GM12878 (cell line): ENCODE measurements around the gene SLC38A9.

ENCODE experiments used
- PKNOX1 ChIP-seq: fragments of 450-650 bp; IDR thresholded peaks from 2 replicates; pipeline ENCODE4 v1.6.1; 2016; ENCODE audit warnings: mild to moderate bottlenecking
- RAD51 ChIP-seq: fragments of 450-650 bp; IDR thresholded peaks from 2 replicates; pipeline ENCODE4 v1.6.1; 2016; ENCODE audit warnings: moderate library complexity, mild to moderate bottlenecking, inconsistent platforms
- RELA ChIP-seq: fragments of 450-650 bp; IDR thresholded peaks from 2 replicates; pipeline ENCODE4 v1.8.0; 2014; ENCODE audit warnings: borderline replicate concordance; ENCODE audit not compliant: partially characterized antibody
- REST ChIP-seq: IDR thresholded peaks from 2 replicates; pipeline ENCODE4 v1.6.1; 2012; ENCODE audit warnings: mild to moderate bottlenecking, low read depth, low read length
- YY1 ChIP-seq: IDR thresholded peaks from 2 replicates; pipeline ENCODE4 v1.6.1; 2011; ENCODE audit warnings: low read depth, mild to moderate bottlenecking, low read length
- TF ChIP-seq, protein P1 (sequence below), 3 experiments: IDR thresholded peaks in 2 of 3; conservative IDR thresholded peaks in 1 of 3; 2 replicates each; pipeline ENCODE4 v1.5.1; 2011; ENCODE audit warnings: low read depth in 3 of 3, low read length in 3 of 3, mild to moderate bottlenecking in 3 of 3, control low read depth in 2 of 3, moderate library complexity in 2 of 3, inconsistent platforms in 1 of 3, mixed read lengths in 1 of 3; ENCODE audit not compliant: control insufficient read depth in 2 of 3, insufficient read depth in 1 of 3; ENCODE audit errors: extremely low read depth in 1 of 3

GRCh38 chr5:55675119-55675518 is 37.0 kb downstream of the SLC38A9 start:
- no peak for TF ChIP-seq PKNOX1
- no peak for TF ChIP-seq YY1
- no peak for TF ChIP-seq RAD51
- TF ChIP-seq, protein P1, sequence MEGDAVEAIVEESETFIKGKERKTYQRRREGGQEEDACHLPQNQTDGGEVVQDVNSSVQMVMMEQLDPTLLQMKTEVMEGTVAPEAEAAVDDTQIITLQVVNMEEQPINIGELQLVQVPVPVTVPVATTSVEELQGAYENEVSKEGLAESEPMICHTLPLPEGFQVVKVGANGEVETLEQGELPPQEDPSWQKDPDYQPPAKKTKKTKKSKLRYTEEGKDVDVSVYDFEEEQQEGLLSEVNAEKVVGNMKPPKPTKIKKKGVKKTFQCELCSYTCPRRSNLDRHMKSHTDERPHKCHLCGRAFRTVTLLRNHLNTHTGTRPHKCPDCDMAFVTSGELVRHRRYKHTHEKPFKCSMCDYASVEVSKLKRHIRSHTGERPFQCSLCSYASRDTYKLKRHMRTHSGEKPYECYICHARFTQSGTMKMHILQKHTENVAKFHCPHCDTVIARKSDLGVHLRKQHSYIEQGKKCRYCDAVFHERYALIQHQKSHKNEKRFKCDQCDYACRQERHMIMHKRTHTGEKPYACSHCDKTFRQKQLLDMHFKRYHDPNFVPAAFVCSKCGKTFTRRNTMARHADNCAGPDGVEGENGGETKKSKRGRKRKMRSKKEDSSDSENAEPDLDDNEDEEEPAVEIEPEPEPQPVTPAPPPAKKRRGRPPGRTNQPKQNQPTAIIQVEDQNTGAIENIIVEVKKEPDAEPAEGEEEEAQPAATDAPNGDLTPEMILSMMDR (IDR thresholded peaks at IDR 0.05 in 2 of 3, conservative IDR thresholded peaks at IDR 0.05 in 1 of 3; ENCODE audit: control insufficient read depth in 2 of 3, extremely low read depth in 1 of 3, insufficient read depth in 1 of 3, low read depth in 3 of 3, low read length in 3 of 3) = no peak
- TF ChIP-seq REST = no peak
- no peak for TF ChIP-seq RELA
